ENCODE results near the gene NTN3. TPM values are rescaled to one million over a fixed set of nuclear protein-coding genes. Genes with fewer than 3 reads are reported as not detected.

The NTN3 gene
- total and polyA plus RNA-seq, 2 experiments from 2014 or later = 1.6 to 20.5 TPM

DNA sequence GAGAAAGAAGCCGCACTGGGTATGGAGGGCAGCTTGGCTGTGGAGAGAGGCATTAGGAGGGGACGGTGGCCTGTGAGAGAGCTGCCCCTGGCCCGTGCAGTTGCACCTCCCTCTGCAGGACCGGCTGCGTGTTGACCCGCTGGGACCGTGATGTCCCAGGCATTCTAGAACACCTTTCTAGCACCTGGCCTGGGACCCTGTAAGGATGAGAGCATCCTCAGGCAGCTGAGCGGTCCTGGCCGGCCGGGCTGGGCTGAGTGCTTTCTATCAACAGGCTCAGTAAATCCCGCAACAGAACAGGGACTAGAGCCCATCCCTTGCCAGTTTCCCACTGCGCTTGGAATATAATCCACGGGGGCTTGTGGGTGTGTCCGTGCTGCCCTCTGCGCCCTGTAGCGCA lies 18.5 kb downstream of the NTN3 start:
- Histone ChIP-seq H3K4me3 (no peak overlapping the region), H3K9me3 (ENCODE audit: low read depth) (no peaks in the 10 kb centered on the region), H3K36me3 (no peaks in the 10 kb centered on the region), H3K4me1 (ENCODE audit: low read depth) (peaks cover 4% of the 10 kb centered on the region), H3K27ac (no peak overlapping the region), H3K27me3 (no peaks in the 10 kb centered on the region)
- no peak for DNase-seq (ENCODE audit: low read depth in 1 of 2, low spot score in 1 of 2)
- no peak for TF ChIP-seq CTCF (IDR thresholded peaks at IDR 0.05; ENCODE audit: low read depth, low read length)

- no peak for TF ChIP-seq CTCF (IDR thresholded peaks at IDR 0.05; ENCODE audit: low read depth, low read length)
- Histone ChIP-seq H3K4me3 (no peak overlapping the region), H3K4me1 (ENCODE audit: low read depth) (peaks cover 4% of the 10 kb centered on the region), H3K9me3 (ENCODE audit: low read depth) (no peaks in the 10 kb centered on the region), H3K36me3 (no peaks in the 10 kb centered on the region), H3K27me3 (no peaks in the 10 kb centered on the region), H3K27ac (no peak overlapping the region)
- no peak for DNase-seq (ENCODE audit: low read depth in 1 of 2, low spot score in 1 of 2)
Measured at GRCh38 chr16:2490190-2491105, 19.4 kb downstream of the NTN3 start.

GRCh38 chr16:2492292-2492691 lies 21.2 kb downstream of the NTN3 start:
- H3K27me3 ChIP-seq = no peaks in the 10 kb centered on the region
- no peak for DNase-seq (ENCODE audit: low read depth in 1 of 2, low spot score in 1 of 2)
- H3K9me3 ChIP-seq (ENCODE audit: low read depth) = no peaks in the 10 kb centered on the region
- H3K36me3 ChIP-seq = peaks cover 6% of the 10 kb centered on the region
- peaks cover 4% of the 10 kb centered on the region for H3K4me1 ChIP-seq (ENCODE audit: low read depth)
- TF ChIP-seq CTCF (IDR thresholded peaks at IDR 0.05; ENCODE audit: low read depth, low read length) = no peak
- H3K4me3 ChIP-seq = no peak overlapping the region
- no peak overlapping the region for H3K27ac ChIP-seq

DNA sequence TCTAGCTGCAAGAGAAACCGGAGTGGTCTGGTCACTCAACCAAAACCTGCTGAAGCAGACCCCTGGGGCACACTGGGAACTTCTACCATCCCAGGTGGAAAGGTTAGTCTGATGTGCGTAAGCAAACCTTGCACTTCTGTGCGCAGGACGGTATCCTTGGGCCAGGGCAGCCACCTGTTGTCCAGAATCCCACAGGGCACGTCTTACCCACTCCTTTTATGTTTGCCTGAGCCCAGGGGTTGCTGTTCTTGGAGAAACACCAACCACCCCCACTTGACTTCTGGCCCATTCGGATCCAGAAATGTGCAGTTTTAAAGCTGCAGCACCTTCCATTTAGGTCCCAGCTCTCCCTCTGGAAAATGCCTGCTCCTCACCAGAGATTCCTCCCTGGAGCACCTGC lies 22.5 kb downstream of the NTN3 start:
- H3K27me3 ChIP-seq = no peaks in the 10 kb centered on the region
- peaks cover 6% of the 10 kb centered on the region for H3K36me3 ChIP-seq
- TF ChIP-seq CTCF (IDR thresholded peaks at IDR 0.05; ENCODE audit: low read depth, low read length) = no peak
- H3K27ac ChIP-seq = no peak overlapping the region
- no peak for DNase-seq (ENCODE audit: low read depth in 1 of 2, low spot score in 1 of 2)
- no peaks in the 10 kb centered on the region for H3K9me3 ChIP-seq (ENCODE audit: low read depth)
- no peaks in the 10 kb centered on the region for H3K4me1 ChIP-seq (ENCODE audit: low read depth)
- no peak overlapping the region for H3K4me3 ChIP-seq

DNA sequence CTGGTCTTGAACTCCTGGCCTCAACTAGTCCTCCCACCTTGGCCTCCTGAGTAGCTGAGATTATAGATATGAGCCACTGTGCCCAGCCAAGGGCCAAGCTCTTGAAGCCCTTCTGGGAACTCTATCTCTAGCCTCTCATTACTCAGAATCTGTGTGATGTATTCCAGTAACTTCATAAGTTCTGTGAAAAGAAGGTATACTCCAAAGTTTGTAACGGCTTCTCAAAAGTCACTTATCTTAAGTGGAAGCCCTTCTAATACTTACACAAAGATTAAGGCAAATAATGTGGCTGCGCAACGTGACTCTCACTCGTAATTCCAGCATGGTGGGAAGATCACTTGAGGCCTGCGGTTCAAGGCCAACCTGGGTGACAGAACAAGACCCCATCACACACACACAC lies 23.5 kb downstream of the NTN3 start:
- no peaks in the 10 kb centered on the region for H3K9me3 ChIP-seq (ENCODE audit: low read depth)
- no peak for DNase-seq (ENCODE audit: low read depth in 1 of 2, low spot score in 1 of 2)
- H3K27me3 ChIP-seq = no peaks in the 10 kb centered on the region
- no peak overlapping the region for H3K4me3 ChIP-seq
- no peak overlapping the region for H3K27ac ChIP-seq
- no peak for TF ChIP-seq CTCF (IDR thresholded peaks at IDR 0.05; ENCODE audit: low read depth, low read length)
- H3K4me1 ChIP-seq (ENCODE audit: low read depth) = no peaks in the 10 kb centered on the region
- H3K36me3 ChIP-seq = peaks cover 6% of the 10 kb centered on the region
